K562 (cell line): ENCODE data around the gene RSPO1.

ENCODE experiments used
- HOMEZ ChIP-seq: fragments of 250-450 bp; sonication (Bioruptor Pico); IDR thresholded peaks from 2 replicates; pipeline ENCODE4 v1.4.0; 2020; ENCODE audit warnings: mild to moderate bottlenecking, moderate library complexity
- NKRF ChIP-seq: fragments of 450-650 bp; IDR thresholded peaks from 2 replicates; pipeline ENCODE4 v1.6.1; 2016; ENCODE audit warnings: borderline replicate concordance
- SMAD2 ChIP-seq: fragments of 150-350 bp; IDR thresholded peaks from 2 replicates; pipeline ENCODE4 v1.6.1; 2014; ENCODE audit warnings: low read depth, mild to moderate bottlenecking, low read length

- TF ChIP-seq SMAD2, result no peak
- no peak for TF ChIP-seq NKRF
- no peak for TF ChIP-seq HOMEZ (CRISPR knock-in tag)
These were observed 27.5 kb upstream of the RSPO1 start for GRCh38 chr1:37662031-37662755.
